GM12878 (cell line): Measurements from ENCODE around the gene PFKM. TPM values are rescaled to one million over a fixed set of nuclear protein-coding genes. Genes with fewer than 3 reads are reported as not detected.
A peak's percentile ranks its signal among the peaks of the same experiment; 100 is the strongest.

ENCODE experiments used
- ATAC-seq: fragments of 200-7000 bp; cut with Tn5 transposase; 3 replicates; pipeline ENCODE4 v1.9.1; 2020; ENCODE audit warnings: mild to moderate bottlenecking, moderate library complexity
- BruUV-seq: library from RNA; stranded (reverse); fragments of 400-500 nt; replicated peaks from 2 replicates; lab custom pipeline; 2021; lab: Mats Ljungman, UMichigan
- CTCF ChIA-PET: fragments of 300-600 bp; sonication (Branson Sonifier 250); formaldehyde crosslinking; extraction: SDS; loops from one replicate; lab custom pipeline; 2021; ENCODE audit warnings: inconsistent platforms; lab: Yijun Ruan, JAX
- POLR2A ChIA-PET: fragments of 350-600 bp; formaldehyde crosslinking; extraction: SDS; loops from one replicate; lab custom pipeline; 2021; ENCODE audit warnings: inconsistent platforms; lab: Charles Lee
- RAD21 ChIA-PET: fragments of 300-600 bp; sonication (Branson Sonifier 250); formaldehyde crosslinking; loops from one replicate; lab custom pipeline; 2023; ENCODE audit warnings: antibody characterized with exemption; ENCODE audit not compliant: unreplicated experiment; lab: Charles Lee
- SMC1A ChIA-PET: fragments of 300-600 bp; sonication (Branson Sonifier 250); formaldehyde crosslinking; loops from one replicate; lab custom pipeline; 2023; ENCODE audit not compliant: unreplicated experiment, uncharacterized antibody; lab: Charles Lee
- DNase-seq: peaks from one replicate; pipeline ENCODE4 v3.0.0-alpha.2; 2011; ENCODE audit warnings: low read depth, low spot score
- FAIRE-seq: peaks from 3 replicates; lab custom pipeline; 2011; peaks lifted over from hg19 to GRCh38; lab: Jason Lieb, UNC
- H2AFZ ChIP-seq: 2 replicates; pipeline ENCODE4 v1.6.0; 2011; ENCODE audit warnings: low read depth, low read length, control low read depth; ENCODE audit not compliant: control insufficient read depth
- H3K27ac ChIP-seq: 2 replicates; pipeline ENCODE4 v1.5.1; 2011; ENCODE audit warnings: control low read depth; ENCODE audit not compliant: control insufficient read depth, insufficient read depth
- H3K27me3 ChIP-seq, 2 experiments: replicated peaks in 1 of 2; 2 replicates each; pipeline versions ENCODE4 v1.6.0 to v1.6.1; 2011; ENCODE audit warnings: low read length in 1 of 2; ENCODE audit not compliant: control insufficient read depth in 2 of 2, insufficient read depth in 2 of 2
- H3K36me3 ChIP-seq, 2 experiments: 2 replicates each; pipeline ENCODE4 v1.5.1; 2011; ENCODE audit warnings: low read length in 1 of 2; ENCODE audit not compliant: control insufficient read depth in 2 of 2, insufficient read depth in 2 of 2
- H3K4me1 ChIP-seq: 2 replicates; pipeline ENCODE4 v1.6.1; 2011; ENCODE audit warnings: mild to moderate bottlenecking, low read length, moderate library complexity, mixed read lengths; ENCODE audit not compliant: control insufficient read depth, insufficient read depth
- H3K4me2 ChIP-seq: 2 replicates; pipeline ENCODE4 v1.6.0; 2011; ENCODE audit warnings: control low read depth; ENCODE audit not compliant: control insufficient read depth, insufficient read depth
- H3K4me3 ChIP-seq: fragments of 200-600 bp; sonication (generic); 2 replicates; pipeline ENCODE4 v1.5.1; 2016
- H3K79me2 ChIP-seq: 2 replicates; pipeline ENCODE4 v1.6.0; 2011; ENCODE audit warnings: low read length; ENCODE audit not compliant: control insufficient read depth, insufficient read depth
- H3K9ac ChIP-seq: 2 replicates; pipeline ENCODE4 v1.8.0; 2011; ENCODE audit warnings: low read length, control low read depth, mixed read lengths; ENCODE audit not compliant: control insufficient read depth, insufficient read depth
- H3K9me3 ChIP-seq: replicated peaks from 3 replicates; pipeline ENCODE4 v1.5.1; 2011; ENCODE audit warnings: mild to moderate bottlenecking, low read length; ENCODE audit not compliant: control insufficient read depth, insufficient read depth
- H4K20me1 ChIP-seq: 2 replicates; pipeline ENCODE4 v1.6.0; 2011; ENCODE audit not compliant: control insufficient read depth, insufficient read depth
- ATF7 ChIP-seq: fragments of 450-650 bp; IDR thresholded peaks from 2 replicates; pipeline ENCODE4 v1.6.1; 2016; ENCODE audit warnings: low read depth, mild to moderate bottlenecking
- CREM ChIP-seq: IDR thresholded peaks from 2 replicates; pipeline ENCODE4 v1.6.1; 2014; ENCODE audit warnings: antibody characterized with exemption, low read depth
- HDAC6 ChIP-seq: fragments of 200-600 bp; sonication (generic); IDR thresholded peaks from one replicate; pipeline ENCODE4 v1.8.0; 2017; ENCODE audit warnings: antibody characterized with exemption; ENCODE audit not compliant: unreplicated experiment
- IRF5 ChIP-seq: fragments of 450-650 bp; IDR thresholded peaks from 2 replicates; pipeline ENCODE4 v1.6.1; 2017; ENCODE audit warnings: borderline replicate concordance
- MEF2A ChIP-seq: IDR thresholded peaks from 2 replicates; pipeline ENCODE4 v1.6.1; 2011; ENCODE audit warnings: low read depth, mild to moderate bottlenecking, low read length, moderate library complexity; ENCODE audit not compliant: insufficient read depth
- MTA2 ChIP-seq: fragments of 450-650 bp; IDR thresholded peaks from 2 replicates; pipeline ENCODE4 v1.6.1; 2016; ENCODE audit warnings: low read depth, mild to moderate bottlenecking, moderate library complexity
- NFYB ChIP-seq: IDR thresholded peaks from 2 replicates; pipeline ENCODE4 v1.6.1; 2011; ENCODE audit warnings: low read depth, mild to moderate bottlenecking, low read length, improper control_type of control experiment, moderate library complexity; ENCODE audit not compliant: insufficient read depth
- RFX5 ChIP-seq: IDR thresholded peaks from 2 replicates; pipeline ENCODE4 v1.6.1; 2011; ENCODE audit warnings: low read depth, low read length, improper control_type of control experiment
- SP1 ChIP-seq: IDR thresholded peaks from one replicate; pipeline ENCODE4 v1.6.1; 2011; ENCODE audit warnings: low read depth, low read length
- TAF1 ChIP-seq: IDR thresholded peaks from 2 replicates; pipeline ENCODE4 v1.6.1; 2011; ENCODE audit warnings: mild to moderate bottlenecking, low read depth, low read length, borderline replicate concordance
- ZNF622 ChIP-seq: fragments of 450-650 bp; IDR thresholded peaks from 2 replicates; pipeline ENCODE4 v1.6.1; 2017; ENCODE audit warnings: mild to moderate bottlenecking, inconsistent platforms
- WGBS: methylation state at CpG from one replicate; pipeline ENCODE4 v1.1.6; 2016; ENCODE audit warnings: low lambda C conversion rate; ENCODE audit not compliant: insufficient replicate concordance, insufficient coverage; ENCODE audit errors: missing lambda C conversion rate; 5-methylcytosine and 5-hydroxymethylcytosine counted together
- in situ Hi-C: fragments of 300-500 bp; cut with MboI; formaldehyde crosslinking; loops from 9 replicates; pipeline ENCODE4 v1.14.3; 2018; ENCODE audit warnings: mixed read lengths
- intact Hi-C: fragments of 100-400 bp; cut with micrococcal nuclease; formaldehyde crosslinking; loops from one replicate; pipeline ENCODE4 v1.14.2; 2022; ENCODE audit not compliant: unreplicated experiment
- polyA plus RNA-seq, 11 experiments: library from polyadenylated mRNA; depleted of rRNA in 4 of 11; unstranded in 6 of 11; stranded (reverse) in 5 of 11; fragments of >200 nt; fragmentation: Nextera tagmentation in 4 of 11; fragmentation: Illumina TruSeq in 1 of 11; extraction: Ambion mirVana in 4 of 11; extraction: Trizol in 1 of 11; gene quantifications; 1 replicate in 1 of 11; 2 replicates in 10 of 11; pipeline versions ENCODE4 v1.2.1 to v1.2.3, GENCODE V29; 2011 to 2016; ENCODE audit warnings: inconsistent platforms in 2 of 11, missing spikeins in 2 of 11, low read depth in 1 of 11
- total RNA-seq, 4 experiments: library from RNA; depleted of rRNA in 3 of 4; stranded (reverse); fragments of >200 nt in 3 of 4; fragmentation: Illumina TruSeq in 1 of 4; extraction: Trizol in 1 of 4; gene quantifications; 2 replicates each; pipeline versions ENCODE4 v1.2.1 to v1.2.3, GENCODE V29; 2013 to 2021
- TF ChIP-seq, protein P1 (sequence below): fragments of 450-650 bp; formaldehyde crosslinking; IDR thresholded peaks from 2 replicates; pipeline ENCODE4 v1.4.0; 2020; ENCODE audit warnings: mild to moderate bottlenecking, moderate library complexity
- TF ChIP-seq, protein P2 (sequence below): fragments of 450-650 bp; IDR thresholded peaks from 2 replicates; pipeline ENCODE4 v1.6.1; 2017; ENCODE audit warnings: low read depth, mild to moderate bottlenecking, moderate library complexity

PFKM gene
- total and polyA plus RNA-seq, 10 of the 15 experiments (the other 5 are each of a cell fraction or from before 2014, with no cell fraction given), result 27.6 to 80.0 (median 55.8) TPM

DNA sequence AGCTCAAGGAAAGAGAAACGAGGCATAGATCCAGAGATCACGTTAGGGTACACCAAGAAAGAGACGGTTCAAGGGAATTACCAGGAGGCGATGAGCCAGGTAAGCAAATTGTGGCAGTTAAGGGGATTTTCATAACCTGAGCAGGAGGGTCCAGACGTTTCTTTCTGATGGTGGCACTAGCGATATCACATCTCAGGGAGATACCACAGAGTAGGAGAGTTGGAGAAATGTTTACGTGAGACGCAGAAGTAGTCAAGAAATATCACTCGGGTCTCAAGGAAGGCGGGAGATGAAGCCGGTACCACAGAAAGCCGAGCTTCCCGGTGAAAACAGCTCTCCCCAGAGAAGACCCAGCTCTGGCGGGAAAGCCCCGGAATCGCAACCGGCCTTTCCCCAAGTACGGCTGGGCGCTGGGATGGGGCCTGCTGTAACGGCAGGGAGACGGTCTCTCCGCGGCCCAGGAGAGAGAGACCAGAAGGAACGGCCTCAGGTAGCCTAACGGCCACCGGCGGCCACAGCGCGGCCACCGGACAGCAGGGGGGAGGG lies 13.8 kb upstream of the PFKM start (continued):
- TF ChIP-seq, protein P1, sequence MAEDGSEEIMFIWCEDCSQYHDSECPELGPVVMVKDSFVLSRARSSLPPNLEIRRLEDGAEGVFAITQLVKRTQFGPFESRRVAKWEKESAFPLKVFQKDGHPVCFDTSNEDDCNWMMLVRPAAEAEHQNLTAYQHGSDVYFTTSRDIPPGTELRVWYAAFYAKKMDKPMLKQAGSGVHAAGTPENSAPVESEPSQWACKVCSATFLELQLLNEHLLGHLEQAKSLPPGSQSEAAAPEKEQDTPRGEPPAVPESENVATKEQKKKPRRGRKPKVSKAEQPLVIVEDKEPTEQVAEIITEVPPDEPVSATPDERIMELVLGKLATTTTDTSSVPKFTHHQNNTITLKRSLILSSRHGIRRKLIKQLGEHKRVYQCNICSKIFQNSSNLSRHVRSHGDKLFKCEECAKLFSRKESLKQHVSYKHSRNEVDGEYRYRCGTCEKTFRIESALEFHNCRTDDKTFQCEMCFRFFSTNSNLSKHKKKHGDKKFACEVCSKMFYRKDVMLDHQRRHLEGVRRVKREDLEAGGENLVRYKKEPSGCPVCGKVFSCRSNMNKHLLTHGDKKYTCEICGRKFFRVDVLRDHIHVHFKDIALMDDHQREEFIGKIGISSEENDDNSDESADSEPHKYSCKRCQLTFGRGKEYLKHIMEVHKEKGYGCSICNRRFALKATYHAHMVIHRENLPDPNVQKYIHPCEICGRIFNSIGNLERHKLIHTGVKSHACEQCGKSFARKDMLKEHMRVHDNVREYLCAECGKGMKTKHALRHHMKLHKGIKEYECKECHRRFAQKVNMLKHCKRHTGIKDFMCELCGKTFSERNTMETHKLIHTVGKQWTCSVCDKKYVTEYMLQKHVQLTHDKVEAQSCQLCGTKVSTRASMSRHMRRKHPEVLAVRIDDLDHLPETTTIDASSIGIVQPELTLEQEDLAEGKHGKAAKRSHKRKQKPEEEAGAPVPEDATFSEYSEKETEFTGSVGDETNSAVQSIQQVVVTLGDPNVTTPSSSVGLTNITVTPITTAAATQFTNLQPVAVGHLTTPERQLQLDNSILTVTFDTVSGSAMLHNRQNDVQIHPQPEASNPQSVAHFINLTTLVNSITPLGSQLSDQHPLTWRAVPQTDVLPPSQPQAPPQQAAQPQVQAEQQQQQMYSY (CRISPR knock-in tag), result 0 out of 2 replicates have a peak, but pooled peaks have one; percentile 6
- no peak for TF ChIP-seq NFYB
- TF ChIP-seq, all 136 proteins: peak for 20

- FAIRE-seq (peak; percentile 86), DNase-seq (peak; percentile 75), ATAC-seq (peak; percentile 82)
- no TSS peak for BruUV-seq
- Histone ChIP-seq H2AFZ (peak within 1 kb of the TSS; percentile 90), H3K36me3 (no peaks in the 10 kb centered on the region), H3K9me3 (no peaks in the 10 kb centered on the region), H3K27me3 (no peaks in the 10 kb centered on the region), H3K4me3 (peak within 1 kb of the TSS; percentile 97), H3K9ac (peak within 1 kb of the TSS; percentile 99), H3K4me1 (peaks cover 23% of the 10 kb centered on the region), H3K79me2 (peaks cover 57% of the 10 kb centered on the region), H3K4me2 (peak within 1 kb of the TSS; percentile 98), H4K20me1 (no peaks in the 10 kb centered on the region), H3K27ac (peak within 1 kb of the TSS; percentile 99)
- in situ Hi-C loops, result no loop called here
- WGBS, result under 1% methylated on average over 46 of the region's 53 CpGs
- ChIA-PET POLR2A (interaction anchor here (0.9 to 1.8 kb wide), 6 partner anchors 13 to 93 kb away, joined by 3 to 10 read pairs (median 6); partner anchors contain the start of genes ASB8 and PFKM), SMC1A (interaction anchor here (0.7 to 2.7 kb wide), 10 partner anchors 9 to 54 kb away, joined by 3 to 27 read pairs (median 4); partner anchors contain the start of genes ASB8 and PFKM), RAD21 (interaction anchor here (0.9 to 2.1 kb wide), 6 partner anchors 13 to 92 kb away, joined by 3 to 13 read pairs (median 4); partner anchors contain the start of genes ASB8 and PFKM), CTCF (interaction anchor here (0.9 to 3.0 kb wide), 6 partner anchors 11 to 53 kb away, joined by 3 to 19 read pairs (median 5); partner anchors contain the start of genes ASB8 and PFKM)
- intact Hi-C loops, result loop anchor here (1.0 kb wide), 1 partner anchor 51 kb away; the partner anchor contains the start of gene ASB8
- TF ChIP-seq RFX5 (no peak), MEF2A (no peak), ATF7 (peak; percentile 71; the same call in 1 of the 2 replicates), IRF5 (no peak), TAF1 (peak; percentile 91), SP1 (peak; percentile 66), ZNF622 (no peak), HDAC6 (peak; percentile 13), CREM (peak; percentile 56; the same call in 1 of the 2 replicates), MTA2 (peak; percentile 84)
- TF ChIP-seq, protein P2, sequence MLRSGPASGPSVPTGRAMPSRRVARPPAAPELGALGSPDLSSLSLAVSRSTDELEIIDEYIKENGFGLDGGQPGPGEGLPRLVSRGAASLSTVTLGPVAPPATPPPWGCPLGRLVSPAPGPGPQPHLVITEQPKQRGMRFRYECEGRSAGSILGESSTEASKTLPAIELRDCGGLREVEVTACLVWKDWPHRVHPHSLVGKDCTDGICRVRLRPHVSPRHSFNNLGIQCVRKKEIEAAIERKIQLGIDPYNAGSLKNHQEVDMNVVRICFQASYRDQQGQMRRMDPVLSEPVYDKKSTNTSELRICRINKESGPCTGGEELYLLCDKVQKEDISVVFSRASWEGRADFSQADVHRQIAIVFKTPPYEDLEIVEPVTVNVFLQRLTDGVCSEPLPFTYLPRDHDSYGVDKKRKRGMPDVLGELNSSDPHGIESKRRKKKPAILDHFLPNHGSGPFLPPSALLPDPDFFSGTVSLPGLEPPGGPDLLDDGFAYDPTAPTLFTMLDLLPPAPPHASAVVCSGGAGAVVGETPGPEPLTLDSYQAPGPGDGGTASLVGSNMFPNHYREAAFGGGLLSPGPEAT, result peak; percentile 99
These were observed 13.1 kb upstream of the PFKM start, which contains the start of gene SENP1 for GRCh38 chr12:48105867-48106680. Gene SENP1, minus strand, starts transcription at chr12:48106079. Its CDS starts 4,607 bp downstream, at chr12:48101472.
